Measurements from ENCODE around the gene CYGB.

CYGB gene

DNA sequence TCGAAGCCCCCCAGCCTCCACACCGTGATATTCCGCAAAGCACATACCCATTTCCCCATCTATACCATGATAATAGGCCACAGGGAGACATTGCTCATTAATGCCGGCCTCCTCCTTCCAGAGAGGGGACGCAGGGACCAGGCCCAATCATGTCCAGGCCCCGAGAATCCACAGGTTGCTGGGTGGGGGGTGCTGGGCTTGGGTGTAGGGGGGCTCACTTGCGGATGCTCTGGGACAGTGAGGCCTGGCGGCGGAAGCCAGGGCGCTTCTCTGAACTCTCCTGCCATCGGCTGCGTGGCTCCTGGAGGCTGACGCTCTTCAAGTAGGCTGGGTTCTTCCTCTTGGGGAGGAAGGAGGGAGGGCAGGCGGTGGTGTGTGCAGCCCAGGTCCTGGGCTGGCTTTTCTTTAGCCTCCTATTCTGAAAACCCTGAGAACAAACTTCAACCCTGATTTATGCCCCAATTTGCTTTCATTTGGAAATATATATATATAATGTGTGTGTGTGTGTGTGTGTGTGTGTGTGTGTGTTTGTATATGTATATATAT lies 57.9 kb downstream of the CYGB start:
- no peak overlapping the region for H3K4me3 ChIP-seq (replicated peaks; ENCODE audit: low read depth, low read length)
- TF ChIP-seq, protein P1, sequence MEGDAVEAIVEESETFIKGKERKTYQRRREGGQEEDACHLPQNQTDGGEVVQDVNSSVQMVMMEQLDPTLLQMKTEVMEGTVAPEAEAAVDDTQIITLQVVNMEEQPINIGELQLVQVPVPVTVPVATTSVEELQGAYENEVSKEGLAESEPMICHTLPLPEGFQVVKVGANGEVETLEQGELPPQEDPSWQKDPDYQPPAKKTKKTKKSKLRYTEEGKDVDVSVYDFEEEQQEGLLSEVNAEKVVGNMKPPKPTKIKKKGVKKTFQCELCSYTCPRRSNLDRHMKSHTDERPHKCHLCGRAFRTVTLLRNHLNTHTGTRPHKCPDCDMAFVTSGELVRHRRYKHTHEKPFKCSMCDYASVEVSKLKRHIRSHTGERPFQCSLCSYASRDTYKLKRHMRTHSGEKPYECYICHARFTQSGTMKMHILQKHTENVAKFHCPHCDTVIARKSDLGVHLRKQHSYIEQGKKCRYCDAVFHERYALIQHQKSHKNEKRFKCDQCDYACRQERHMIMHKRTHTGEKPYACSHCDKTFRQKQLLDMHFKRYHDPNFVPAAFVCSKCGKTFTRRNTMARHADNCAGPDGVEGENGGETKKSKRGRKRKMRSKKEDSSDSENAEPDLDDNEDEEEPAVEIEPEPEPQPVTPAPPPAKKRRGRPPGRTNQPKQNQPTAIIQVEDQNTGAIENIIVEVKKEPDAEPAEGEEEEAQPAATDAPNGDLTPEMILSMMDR (IDR thresholded peaks at IDR 0.05; ENCODE audit: low read depth, low read length, missing control alignments), result no peak
- DNase-seq (ENCODE audit: extremely low read depth, low read depth), result no peak

DNA sequence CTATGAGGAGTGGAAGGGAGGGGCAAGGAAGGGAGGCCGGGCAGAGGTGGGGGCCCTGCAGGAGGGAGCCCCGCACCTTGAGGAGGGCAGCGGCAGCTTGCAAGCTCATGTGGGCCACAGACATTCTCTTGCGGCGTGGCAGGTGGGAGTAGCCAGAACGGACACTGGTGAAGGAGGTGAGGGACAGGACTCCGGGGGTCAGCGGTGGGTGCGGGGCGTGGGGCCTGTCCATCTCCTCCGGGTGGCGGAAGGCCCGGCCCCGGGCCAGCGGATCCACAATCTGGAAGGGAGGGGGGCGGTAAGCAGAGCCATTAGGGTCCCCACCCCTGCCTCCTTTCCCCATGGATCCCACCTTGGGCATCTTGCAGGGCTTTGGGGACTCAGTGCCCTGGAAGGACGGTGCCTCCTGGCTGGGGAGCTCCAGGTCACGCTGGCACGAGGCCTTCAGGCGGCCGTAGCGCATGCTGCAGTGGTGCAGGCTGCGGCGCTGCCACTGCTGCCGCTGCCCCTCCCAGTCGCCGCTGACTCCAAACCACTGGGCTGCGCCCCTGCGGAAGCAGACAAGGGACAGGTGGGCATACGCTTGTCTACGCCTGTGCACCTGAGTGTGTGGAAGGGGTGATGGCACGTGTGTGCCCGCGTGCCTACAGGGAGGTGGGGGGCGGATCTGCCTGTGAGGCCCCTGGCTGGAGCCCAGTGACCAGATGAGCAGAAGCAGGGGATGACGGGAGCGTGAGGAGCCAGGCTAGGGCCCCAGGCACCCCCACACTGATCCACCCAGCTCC lies 58.6 kb downstream of the CYGB start:
- DNase-seq (ENCODE audit: extremely low read depth, low read depth), result no peak
- no peak overlapping the region for H3K4me3 ChIP-seq (replicated peaks; ENCODE audit: low read depth, low read length)
- TF ChIP-seq, protein P1 (IDR thresholded peaks at IDR 0.05; ENCODE audit: low read depth, low read length, missing control alignments), result no peak

DNA sequence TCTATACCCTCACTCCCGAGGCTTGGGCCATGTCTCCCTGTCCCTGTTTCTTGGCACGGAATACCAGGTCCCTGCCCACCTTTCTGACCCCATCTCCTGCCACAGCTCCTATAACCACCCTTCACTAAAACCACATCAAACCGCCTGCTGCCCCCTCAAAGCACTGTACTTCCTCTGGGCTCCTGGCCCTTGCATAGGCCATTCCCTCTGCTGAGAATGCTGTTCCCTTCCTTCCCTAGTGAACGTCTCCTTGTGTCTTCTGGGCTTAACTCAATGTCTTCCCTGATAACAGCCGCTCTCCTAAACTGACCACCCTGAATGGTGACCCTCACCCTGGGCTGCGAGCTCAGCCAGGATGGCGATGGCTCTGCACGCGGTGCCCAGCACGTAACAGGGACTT lies 59.4 kb downstream of the CYGB start:
- TF ChIP-seq, protein P1 (IDR thresholded peaks at IDR 0.05; ENCODE audit: low read depth, low read length, missing control alignments), result no peak
- no peak for DNase-seq (ENCODE audit: extremely low read depth, low read depth)
- H3K4me3 ChIP-seq (replicated peaks; ENCODE audit: low read depth, low read length), result no peak overlapping the region

DNA sequence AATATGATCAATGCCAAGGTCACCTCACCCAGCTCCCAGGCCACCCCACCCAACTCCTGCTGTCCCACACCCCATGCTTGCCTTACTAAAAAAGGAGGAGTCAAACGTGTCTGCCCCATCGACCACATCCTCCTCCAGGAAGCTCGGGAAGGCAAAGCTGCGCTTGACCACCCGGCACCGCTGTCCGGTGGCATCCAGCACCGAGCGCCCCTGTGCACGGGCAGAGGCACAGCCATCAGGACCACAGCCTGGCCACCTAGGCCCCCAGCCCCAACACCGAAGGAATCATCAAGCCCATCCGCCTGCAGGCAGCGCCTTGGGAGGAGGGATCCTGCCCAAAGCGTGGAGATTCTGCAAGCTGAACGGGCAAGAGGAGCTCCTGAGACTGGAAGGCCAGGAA lies 59.9 kb downstream of the CYGB start:
- TF ChIP-seq, protein P1 (IDR thresholded peaks at IDR 0.05; ENCODE audit: low read depth, low read length, missing control alignments), result no peak
- no peak overlapping the region for H3K4me3 ChIP-seq (replicated peaks; ENCODE audit: low read depth, low read length)
- no peak for DNase-seq (ENCODE audit: extremely low read depth, low read depth)

All from HFF-Myc (cell line).